ENCODE data around the gene FAM20C.

The FAM20C gene

GRCh38 chr7:304574-305409, 112.4 kb downstream of the FAM20C start:
- Histone ChIP-seq H3K36me3 (ENCODE audit: control insufficient read depth in 1 of 2, insufficient read depth in 2 of 2, low read length in 2 of 2) (no peaks in the 10 kb centered on the region), H3K9me3 (ENCODE audit: control insufficient read depth in 1 of 2, low read length in 2 of 2) (no peaks in the 10 kb centered on the region), H3K4me1 (ENCODE audit: control insufficient read depth in 1 of 2, insufficient read depth in 2 of 2, low read length in 2 of 2) (no peaks in the 10 kb centered on the region), H3K4me3 (ENCODE audit: low read depth in 1 of 2, low read length in 2 of 2) (no peak overlapping the region), H3K27ac (ENCODE audit: low read depth, low read length) (no peak overlapping the region), H3K9ac (ENCODE audit: low read depth in 1 of 2, low read length in 2 of 2) (no peak overlapping the region), H3K27me3 (ENCODE audit: control insufficient read depth in 1 of 2, insufficient read depth in 2 of 2, low read length in 2 of 2) (no peaks in the 10 kb centered on the region)

- no peaks in the 10 kb centered on the region for H3K4me1 ChIP-seq (ENCODE audit: control insufficient read depth in 1 of 2, insufficient read depth in 2 of 2, low read length in 2 of 2)
- H3K27ac ChIP-seq (ENCODE audit: low read depth, low read length), result no peak overlapping the region
- no peaks in the 10 kb centered on the region for H3K9me3 ChIP-seq (ENCODE audit: control insufficient read depth in 1 of 2, low read length in 2 of 2)
- H3K9ac ChIP-seq (ENCODE audit: low read depth in 1 of 2, low read length in 2 of 2), result no peak overlapping the region
- H3K4me3 ChIP-seq (ENCODE audit: low read depth in 1 of 2, low read length in 2 of 2), result no peak overlapping the region
- no peaks in the 10 kb centered on the region for H3K27me3 ChIP-seq (ENCODE audit: control insufficient read depth in 1 of 2, insufficient read depth in 2 of 2, low read length in 2 of 2)
- H3K36me3 ChIP-seq (ENCODE audit: control insufficient read depth in 1 of 2, insufficient read depth in 2 of 2, low read length in 2 of 2), result no peaks in the 10 kb centered on the region
Observed at GRCh38 chr7:305410-306151, 113.2 kb downstream of the FAM20C start.

DNA sequence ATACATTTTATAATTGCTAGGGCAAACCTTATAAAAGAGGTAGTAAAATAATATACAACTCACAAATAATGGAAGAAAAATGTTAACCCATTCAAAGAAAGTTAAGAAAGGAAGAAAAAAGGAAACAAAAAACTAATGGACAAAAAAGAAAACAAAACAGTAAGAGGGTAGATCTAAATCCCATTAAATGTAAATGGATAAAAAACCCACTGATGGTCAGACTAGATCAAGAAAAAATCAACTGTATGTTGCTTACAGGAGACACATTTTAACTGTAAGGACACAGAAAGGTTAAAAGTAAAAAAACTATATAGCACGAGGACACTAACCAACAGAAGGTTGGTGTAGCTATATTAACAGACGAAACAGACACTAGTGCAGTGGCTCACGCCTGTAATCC, 115.6 kb downstream of the FAM20C start:
- Histone ChIP-seq H3K27ac (ENCODE audit: low read depth, low read length) (no peak overlapping the region), H3K27me3 (ENCODE audit: control insufficient read depth in 1 of 2, insufficient read depth in 2 of 2, low read length in 2 of 2) (peaks cover 0 to 3% of the 10 kb centered on the region in 2 donors), H3K9me3 (ENCODE audit: control insufficient read depth in 1 of 2, low read length in 2 of 2) (no peaks in the 10 kb centered on the region), H3K36me3 (ENCODE audit: control insufficient read depth in 1 of 2, insufficient read depth in 2 of 2, low read length in 2 of 2) (no peaks in the 10 kb centered on the region), H3K4me1 (ENCODE audit: control insufficient read depth in 1 of 2, insufficient read depth in 2 of 2, low read length in 2 of 2) (no peaks in the 10 kb centered on the region), H3K9ac (ENCODE audit: low read depth in 1 of 2, low read length in 2 of 2) (no peak overlapping the region), H3K4me3 (ENCODE audit: low read depth in 1 of 2, low read length in 2 of 2) (no peak overlapping the region)

DNA sequence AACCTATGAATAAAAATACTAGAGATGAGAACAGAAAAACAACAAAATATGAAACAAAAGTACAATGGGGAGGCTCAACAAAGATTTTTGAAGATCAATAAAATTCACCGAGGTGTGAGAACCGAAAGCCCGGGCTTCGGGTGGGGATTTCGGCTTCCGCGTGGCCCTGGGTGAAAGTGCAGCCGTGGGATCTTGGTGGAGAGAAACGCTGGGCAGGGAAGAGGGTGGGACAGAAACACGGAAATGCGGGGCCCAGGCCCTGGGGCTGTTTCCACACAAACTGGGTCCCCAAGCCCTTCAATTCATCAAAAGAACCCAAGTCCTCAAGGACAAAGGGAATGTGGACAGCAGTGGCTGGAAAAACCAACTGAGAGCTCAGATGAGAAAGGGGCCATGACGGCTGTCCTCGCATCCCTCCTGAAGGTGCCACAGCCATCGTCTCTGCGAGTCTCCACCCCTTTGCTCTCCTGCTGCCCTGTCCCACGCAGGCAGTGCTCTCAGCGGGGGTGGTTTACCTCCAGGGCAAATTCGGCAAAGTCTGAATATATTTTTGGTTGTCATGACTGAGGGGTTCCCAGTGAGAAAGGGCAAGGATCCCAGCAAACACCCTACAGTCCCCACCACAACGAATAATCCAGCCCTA, 117.3 kb downstream of the FAM20C start:
- peaks cover 0 to 3% of the 10 kb centered on the region in 2 donors for H3K27me3 ChIP-seq (ENCODE audit: control insufficient read depth in 1 of 2, insufficient read depth in 2 of 2, low read length in 2 of 2)
- no peak overlapping the region for H3K4me3 ChIP-seq (ENCODE audit: low read depth in 1 of 2, low read length in 2 of 2)
- H3K27ac ChIP-seq (ENCODE audit: low read depth, low read length), result no peak overlapping the region
- H3K9me3 ChIP-seq (ENCODE audit: control insufficient read depth in 1 of 2, low read length in 2 of 2), result no peaks in the 10 kb centered on the region
- H3K36me3 ChIP-seq (ENCODE audit: control insufficient read depth in 1 of 2, insufficient read depth in 2 of 2, low read length in 2 of 2), result no peaks in the 10 kb centered on the region
- H3K9ac ChIP-seq (ENCODE audit: low read depth in 1 of 2, low read length in 2 of 2), result no peak overlapping the region
- no peaks in the 10 kb centered on the region for H3K4me1 ChIP-seq (ENCODE audit: control insufficient read depth in 1 of 2, insufficient read depth in 2 of 2, low read length in 2 of 2)
